ENCODE data around the gene RASL11A.
A peak's percentile ranks its signal among the peaks of the same experiment; 100 is the strongest.
"Not testable (repeated sequence)": the region's sequence is repeated elsewhere in the genome, so short reads cannot be mapped to it uniquely, and the experiment has no call there.

Gene RASL11A

DNA sequence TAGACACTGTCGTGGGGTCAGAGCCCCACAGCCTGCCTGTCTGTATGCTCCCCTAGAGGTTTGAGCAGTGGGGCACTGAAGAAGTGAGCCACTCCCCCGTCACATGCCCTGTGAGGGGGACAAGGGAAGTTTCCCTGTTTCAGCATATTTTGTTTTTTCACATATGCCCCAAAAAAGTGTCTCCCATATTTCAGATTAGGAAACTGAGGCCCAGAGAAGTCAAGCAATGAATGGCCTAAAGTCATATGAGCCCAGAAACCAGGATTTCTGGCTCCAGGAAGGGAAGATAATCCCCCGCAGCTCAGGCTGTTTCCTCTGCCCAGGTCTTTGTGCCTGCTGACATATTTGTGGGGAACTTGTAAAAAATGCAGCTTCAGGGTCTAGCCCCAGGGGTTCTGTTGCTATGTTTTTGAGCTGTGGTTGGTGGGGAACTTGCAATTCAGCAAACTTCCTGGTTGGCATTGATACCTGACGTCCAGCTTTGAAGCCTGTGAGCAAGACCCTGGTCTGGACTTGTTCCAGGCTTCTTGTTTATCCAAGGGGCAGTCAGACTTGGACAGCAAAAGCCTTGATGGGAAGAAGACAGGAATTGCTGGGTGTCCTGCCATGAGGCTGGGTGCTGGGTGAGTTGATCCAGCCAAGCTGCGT, 9.5 kb downstream of the RASL11A start:
- Mint-ChIP-seq H3K4me1 (ENCODE audit: low read depth) (no peaks in the 10 kb centered on the region), H3K36me3 (ENCODE audit: low read depth) (no peaks in the 10 kb centered on the region), H3K9me3 (no peaks in the 10 kb centered on the region), H3K27me3 (ENCODE audit: low read depth) (peaks cover 9% of the 10 kb centered on the region), H3K27ac (no peak overlapping the region), H3K4me3 (no peak overlapping the region)

DNA sequence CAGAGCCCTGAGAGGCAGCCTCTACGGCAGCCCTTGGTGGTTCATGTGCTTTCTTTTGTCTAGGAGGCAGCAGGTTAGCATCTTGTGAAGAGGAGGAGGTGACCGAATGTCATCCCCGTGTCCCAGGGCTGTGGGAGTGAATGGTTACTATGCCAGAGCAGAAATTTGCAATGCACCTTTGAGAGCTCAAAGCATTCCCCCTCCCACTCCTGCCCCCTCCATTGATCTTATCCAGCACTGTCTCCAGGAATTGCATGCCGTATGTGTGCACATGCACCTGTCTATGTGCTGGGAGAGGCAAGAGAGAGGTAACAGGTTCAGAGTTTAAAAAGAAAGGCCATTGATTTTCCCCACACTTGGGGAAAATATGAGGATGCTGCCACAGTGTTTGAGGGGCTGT, 10.2 kb downstream of the RASL11A start:
- Mint-ChIP-seq H3K4me1 (ENCODE audit: low read depth) (no peaks in the 10 kb centered on the region), H3K36me3 (ENCODE audit: low read depth) (no peaks in the 10 kb centered on the region), H3K4me3 (no peak overlapping the region), H3K27ac (no peak overlapping the region), H3K27me3 (ENCODE audit: low read depth) (peaks cover 2% of the 10 kb centered on the region), H3K9me3 (no peaks in the 10 kb centered on the region)

- Mint-ChIP-seq H3K4me1 (ENCODE audit: low read depth) (no peaks in the 10 kb centered on the region), H3K36me3 (ENCODE audit: low read depth) (no peaks in the 10 kb centered on the region), H3K4me3 (no peak overlapping the region), H3K9me3 (no peaks in the 10 kb centered on the region), H3K27me3 (ENCODE audit: low read depth) (no peaks in the 10 kb centered on the region), H3K27ac (no peak overlapping the region)
Observed at GRCh38 chr13:27281420-27281819, 10.8 kb downstream of the RASL11A start.

DNA sequence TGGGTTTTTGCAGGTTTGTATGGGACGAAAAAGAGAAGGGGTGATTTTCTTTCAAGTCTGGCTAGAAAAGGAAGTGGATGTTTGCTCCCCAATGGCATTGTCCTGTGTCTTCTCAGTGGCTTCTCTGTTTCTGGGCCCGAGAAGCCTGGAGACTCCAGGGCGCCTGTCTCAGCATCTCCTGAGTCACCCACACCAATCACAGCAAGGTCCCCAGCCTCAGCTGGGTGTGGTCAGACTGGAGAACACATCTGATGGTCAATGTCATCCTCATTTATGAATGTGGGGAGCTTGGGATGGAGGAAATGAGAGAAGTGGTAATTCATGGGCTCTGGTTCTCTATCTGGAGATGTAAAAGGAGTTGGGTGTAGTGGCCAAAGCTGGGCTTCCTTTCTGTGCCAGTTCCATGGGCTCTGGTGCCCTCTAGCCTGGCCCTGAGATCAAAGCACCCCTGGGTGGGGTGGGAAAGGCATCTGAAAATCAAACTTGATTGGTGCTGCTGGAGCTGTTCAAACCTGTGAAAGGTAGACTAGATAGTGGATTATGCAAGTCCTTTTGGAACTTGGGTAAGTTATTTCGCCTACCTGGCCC, 13.4 kb downstream of the RASL11A start:
- no peak overlapping the region for H3K27ac Mint-ChIP-seq

DNA sequence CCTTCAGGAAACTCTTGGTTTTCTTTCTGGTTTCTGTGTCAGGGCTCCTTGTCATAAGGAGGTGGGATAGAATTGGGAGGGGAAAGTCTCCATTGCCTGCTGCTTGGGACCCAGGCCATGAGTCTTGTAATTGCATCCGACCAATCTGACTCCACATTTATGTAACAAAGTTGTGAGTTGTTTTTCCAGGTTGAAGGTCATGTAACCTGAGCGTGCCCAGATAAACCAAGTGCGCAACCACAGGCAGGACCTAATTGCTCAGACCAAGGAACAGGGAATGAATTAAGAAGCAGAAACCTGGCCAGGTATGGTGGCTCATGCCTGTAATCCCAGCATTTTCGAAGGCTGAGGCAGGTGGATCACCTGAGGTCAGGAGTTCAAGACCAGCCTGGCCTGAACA, 17.8 kb downstream of the RASL11A start:
- Mint-ChIP-seq H3K4me3 (no peak overlapping the region), H3K27me3 (ENCODE audit: low read depth) (no peaks in the 10 kb centered on the region), H3K27ac (no peak overlapping the region), H3K4me1 (ENCODE audit: low read depth) (peaks cover 5% of the 10 kb centered on the region), H3K9me3 (no peaks in the 10 kb centered on the region), H3K36me3 (ENCODE audit: low read depth) (no peaks in the 10 kb centered on the region)

More for the DNA sequence above, 13.4 kb downstream of the RASL11A start:
- H3K4me3 Mint-ChIP-seq = no peak overlapping the region
- H3K9me3 Mint-ChIP-seq = no peaks in the 10 kb centered on the region
- no peaks in the 10 kb centered on the region for H3K36me3 Mint-ChIP-seq (ENCODE audit: low read depth)
- H3K27me3 Mint-ChIP-seq (ENCODE audit: low read depth) = no peaks in the 10 kb centered on the region
- no peaks in the 10 kb centered on the region for H3K4me1 Mint-ChIP-seq (ENCODE audit: low read depth)

- Mint-ChIP-seq H3K4me1 (ENCODE audit: low read depth) (peaks cover 11% of the 10 kb centered on the region), H3K9me3 (no peaks in the 10 kb centered on the region), H3K27me3 (ENCODE audit: low read depth) (no peaks in the 10 kb centered on the region), H3K27ac (no peak overlapping the region), H3K36me3 (ENCODE audit: low read depth) (no peaks in the 10 kb centered on the region), H3K4me3 (no peak overlapping the region)
Observed at GRCh38 chr13:27289011-27289665, 18.5 kb downstream of the RASL11A start.

DNA sequence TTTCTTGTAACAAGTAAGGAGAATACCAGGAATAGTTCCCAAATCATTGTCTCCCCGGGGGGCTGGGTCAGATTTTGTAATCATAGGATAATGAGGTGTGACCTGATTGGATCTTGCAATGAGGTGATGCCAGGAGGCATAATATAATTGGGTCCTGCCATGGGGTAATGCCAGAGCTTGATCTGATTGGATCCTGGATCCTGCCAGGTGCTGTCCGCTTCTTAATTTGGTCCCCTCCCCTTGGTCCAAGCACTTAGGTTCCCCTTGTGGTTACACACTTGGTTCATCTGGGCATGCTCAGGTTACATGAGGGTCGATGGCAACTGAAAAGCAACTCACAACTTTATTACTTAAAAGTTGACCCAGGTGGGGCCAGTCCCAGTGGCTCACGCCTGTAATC, 20.1 kb downstream of the RASL11A start:
- Mint-ChIP-seq H3K9me3 (no peaks in the 10 kb centered on the region), H3K4me1 (ENCODE audit: low read depth) (peaks cover 12% of the 10 kb centered on the region), H3K4me3 (no peak overlapping the region), H3K27ac (no peak overlapping the region), H3K27me3 (ENCODE audit: low read depth) (no peaks in the 10 kb centered on the region), H3K36me3 (ENCODE audit: low read depth) (no peaks in the 10 kb centered on the region)

- not testable (repeated sequence) for H3K4me3 Mint-ChIP-seq; H3K27me3 Mint-ChIP-seq (ENCODE audit: low read depth); H3K27ac Mint-ChIP-seq; H3K36me3 Mint-ChIP-seq (ENCODE audit: low read depth); H3K9me3 Mint-ChIP-seq
- peaks cover 12% of the 10 kb centered on the region for H3K4me1 Mint-ChIP-seq (ENCODE audit: low read depth)
Observed at GRCh38 chr13:27291967-27292366, 21.3 kb downstream of the RASL11A start.

GRCh38 chr13:27293076-27293691, 22.6 kb downstream of the RASL11A start:
- no peak overlapping the region for H3K4me3 Mint-ChIP-seq
- H3K36me3 Mint-ChIP-seq (ENCODE audit: low read depth) = no peaks in the 10 kb centered on the region
- peak overlapping the region; percentile 7 for H3K27ac Mint-ChIP-seq
- H3K4me1 Mint-ChIP-seq (ENCODE audit: low read depth) = peaks cover 12% of the 10 kb centered on the region
- peaks cover 3% of the 10 kb centered on the region for H3K27me3 Mint-ChIP-seq (ENCODE audit: low read depth)
- no peaks in the 10 kb centered on the region for H3K9me3 Mint-ChIP-seq

- Mint-ChIP-seq H3K27me3 (ENCODE audit: low read depth) (peaks cover 4% of the 10 kb centered on the region), H3K9me3 (no peaks in the 10 kb centered on the region), H3K4me3 (no peak overlapping the region), H3K36me3 (ENCODE audit: low read depth) (no peaks in the 10 kb centered on the region), H3K27ac (peak overlapping the region; percentile 7), H3K4me1 (ENCODE audit: low read depth) (peaks cover 12% of the 10 kb centered on the region)
Observed at GRCh38 chr13:27293873-27294515, 23.4 kb downstream of the RASL11A start.

DNA sequence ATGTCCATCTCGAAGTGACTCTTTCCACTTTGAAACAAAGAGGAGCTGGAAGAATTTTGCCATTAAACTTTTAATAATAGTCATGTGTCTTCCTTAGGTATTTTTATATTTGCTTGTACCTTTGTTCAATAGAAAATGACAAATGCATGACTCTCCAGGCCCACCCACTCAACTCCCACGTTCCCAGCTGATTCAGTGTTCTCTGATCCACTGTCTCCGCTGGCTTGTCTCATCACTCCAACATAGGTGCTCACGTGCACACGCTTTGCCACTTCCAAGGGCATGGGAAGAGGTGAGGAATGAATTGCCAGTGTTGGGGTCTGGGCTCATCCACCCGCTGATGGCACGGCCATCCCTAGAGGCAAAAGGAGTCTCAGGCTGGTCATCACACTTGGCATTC, 24.5 kb downstream of the RASL11A start:
- H3K36me3 Mint-ChIP-seq (ENCODE audit: low read depth) = no peaks in the 10 kb centered on the region
- H3K27ac Mint-ChIP-seq = no peak overlapping the region

DNA sequence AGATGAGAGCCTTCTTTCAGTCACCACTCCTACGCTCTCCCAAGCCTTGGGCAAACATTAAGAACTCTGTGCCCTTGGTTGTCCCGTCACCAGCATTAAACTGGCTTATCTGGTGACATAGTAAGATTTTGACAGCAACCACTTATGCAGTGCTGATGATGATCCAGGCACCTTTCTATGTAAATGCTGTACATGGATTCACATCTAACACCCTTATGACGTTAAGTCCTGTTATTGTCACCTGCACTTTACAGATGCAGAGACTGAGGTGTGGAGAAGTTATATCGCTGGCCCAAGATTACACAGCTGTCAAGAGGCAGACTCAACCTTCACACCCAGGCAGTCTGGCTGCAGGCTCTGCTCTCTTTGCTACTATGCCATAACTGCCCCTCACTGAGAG, 25.0 kb downstream of the RASL11A start:
- Mint-ChIP-seq H3K36me3 (ENCODE audit: low read depth) (no peaks in the 10 kb centered on the region), H3K27ac (no peak overlapping the region), H3K4me3 (no peak overlapping the region), H3K9me3 (no peaks in the 10 kb centered on the region), H3K27me3 (ENCODE audit: low read depth) (peaks cover 4% of the 10 kb centered on the region), H3K4me1 (ENCODE audit: low read depth) (peaks cover 12% of the 10 kb centered on the region)

More for the DNA sequence above, 24.5 kb downstream of the RASL11A start:
- Mint-ChIP-seq H3K9me3 (no peaks in the 10 kb centered on the region), H3K27me3 (ENCODE audit: low read depth) (peaks cover 4% of the 10 kb centered on the region), H3K4me1 (ENCODE audit: low read depth) (peaks cover 12% of the 10 kb centered on the region), H3K4me3 (no peak overlapping the region)

DNA sequence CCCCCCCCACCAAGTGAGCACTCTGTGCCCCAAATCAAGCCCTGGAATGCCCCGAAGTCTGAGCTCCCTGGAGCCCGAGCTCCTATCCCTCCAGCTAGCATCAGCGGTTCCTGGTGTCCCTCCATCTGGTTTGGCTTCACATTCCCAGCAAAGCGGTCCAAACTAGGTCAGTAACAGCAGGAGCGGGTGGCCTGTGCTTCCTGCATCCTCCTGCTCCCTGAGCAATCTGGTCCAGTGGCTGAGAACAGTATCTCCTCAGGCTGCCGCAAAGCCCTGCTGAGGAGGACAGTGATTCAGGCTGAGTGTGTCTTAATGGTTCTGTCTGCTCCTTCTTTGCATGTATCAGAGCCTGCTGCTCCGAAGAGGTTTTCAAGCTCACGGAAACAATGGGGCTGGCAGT, 25.9 kb downstream of the RASL11A start:
- Mint-ChIP-seq H3K36me3 (ENCODE audit: low read depth) (no peaks in the 10 kb centered on the region), H3K9me3 (no peaks in the 10 kb centered on the region), H3K27ac (no peak overlapping the region), H3K4me3 (no peak overlapping the region), H3K4me1 (ENCODE audit: low read depth) (peaks cover 12% of the 10 kb centered on the region), H3K27me3 (ENCODE audit: low read depth) (peaks cover 4% of the 10 kb centered on the region)

DNA sequence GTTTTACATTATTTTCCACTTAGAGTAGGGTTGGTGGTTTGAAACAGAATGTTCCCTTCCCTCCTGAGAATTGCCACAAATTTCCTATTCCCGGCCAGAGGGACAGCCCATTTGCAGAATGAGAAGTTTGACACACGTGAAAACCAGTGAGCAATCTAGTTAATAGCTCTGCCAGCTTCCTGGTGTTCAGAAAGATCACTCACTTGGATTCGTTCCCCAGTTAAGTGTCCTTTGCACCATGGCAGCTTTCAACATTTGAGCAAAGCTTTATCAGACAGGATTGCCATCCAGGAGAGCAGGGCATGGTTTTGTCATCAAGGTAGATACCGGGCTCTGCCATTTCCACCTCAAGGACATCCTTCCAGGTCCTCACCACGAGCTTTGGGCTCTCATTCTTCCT, 28.2 kb downstream of the RASL11A start:
- Mint-ChIP-seq H3K36me3 (ENCODE audit: low read depth) (no peaks in the 10 kb centered on the region), H3K27me3 (ENCODE audit: low read depth) (peaks cover 7% of the 10 kb centered on the region), H3K4me3 (no peak overlapping the region), H3K9me3 (peaks cover 9% of the 10 kb centered on the region), H3K4me1 (ENCODE audit: low read depth) (peaks cover 10% of the 10 kb centered on the region), H3K27ac (no peak overlapping the region)

Data from T-helper 1 cell treated with Interleukin-12 subunit alpha and Interleukin-12 subunit beta and Interleukin-4 antibody, amounts not matched to agents 30 μg/mL and 1 μg/mL, for 36 hours (primary cell).